ENCODE data around the gene LRRC27.
A peak's percentile ranks its signal among the peaks of the same experiment; 100 is the strongest.

DNA sequence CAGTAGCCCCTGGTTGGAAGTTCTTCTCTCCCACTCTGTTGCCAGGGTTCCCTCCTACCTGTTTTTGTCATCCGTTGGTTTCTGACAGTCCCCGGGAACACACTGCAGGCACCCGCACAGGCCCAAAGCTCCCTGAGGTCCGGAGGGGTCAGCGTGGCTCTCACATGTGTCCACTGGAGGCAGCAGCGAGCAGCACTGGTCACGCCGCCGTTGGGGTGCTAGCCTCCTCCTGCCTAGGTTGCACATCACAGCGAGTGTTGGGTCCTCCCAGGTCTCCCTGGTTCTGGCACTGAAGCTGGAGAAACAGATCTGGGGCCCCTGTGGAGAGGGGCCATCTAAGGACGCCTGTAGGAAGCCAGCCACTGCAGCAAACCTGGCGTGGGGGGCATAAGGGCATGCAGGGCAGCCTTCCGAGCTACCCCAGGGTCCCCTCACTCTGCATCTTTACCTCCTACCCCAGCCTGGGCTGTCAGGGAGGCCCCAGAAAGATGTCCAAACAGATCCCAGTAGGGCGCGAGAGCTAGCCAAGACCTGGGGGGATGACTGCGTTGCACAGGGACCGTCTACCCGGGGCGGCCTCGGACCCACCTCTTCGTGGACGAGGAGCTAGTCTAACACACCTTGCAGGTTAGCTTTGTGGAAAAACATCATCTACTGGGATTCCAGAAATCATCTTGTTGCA is 28.9 kb downstream of the LRRC27 start:
- TF ChIP-seq KDM1A (IDR thresholded peaks at IDR 0.05; ENCODE audit: low read depth) (no peak), RARB (CRISPR knock-in tag; IDR thresholded peaks at IDR 0.05) (no peak), POLR2A (IDR thresholded peaks at IDR 0.05; ENCODE audit: low read length) (no peak), BHLHE40 (IDR thresholded peaks at IDR 0.05; ENCODE audit: low read depth, low read length) (no peak), MYC (IDR thresholded peaks at IDR 0.05; ENCODE audit: borderline replicate concordance, low read length) (no peak), ZSCAN20 (CRISPR knock-in tag; IDR thresholded peaks at IDR 0.05) (no peak), RFX5 (IDR thresholded peaks at IDR 0.05) (no peak)
- TF ChIP-seq, protein P1, sequence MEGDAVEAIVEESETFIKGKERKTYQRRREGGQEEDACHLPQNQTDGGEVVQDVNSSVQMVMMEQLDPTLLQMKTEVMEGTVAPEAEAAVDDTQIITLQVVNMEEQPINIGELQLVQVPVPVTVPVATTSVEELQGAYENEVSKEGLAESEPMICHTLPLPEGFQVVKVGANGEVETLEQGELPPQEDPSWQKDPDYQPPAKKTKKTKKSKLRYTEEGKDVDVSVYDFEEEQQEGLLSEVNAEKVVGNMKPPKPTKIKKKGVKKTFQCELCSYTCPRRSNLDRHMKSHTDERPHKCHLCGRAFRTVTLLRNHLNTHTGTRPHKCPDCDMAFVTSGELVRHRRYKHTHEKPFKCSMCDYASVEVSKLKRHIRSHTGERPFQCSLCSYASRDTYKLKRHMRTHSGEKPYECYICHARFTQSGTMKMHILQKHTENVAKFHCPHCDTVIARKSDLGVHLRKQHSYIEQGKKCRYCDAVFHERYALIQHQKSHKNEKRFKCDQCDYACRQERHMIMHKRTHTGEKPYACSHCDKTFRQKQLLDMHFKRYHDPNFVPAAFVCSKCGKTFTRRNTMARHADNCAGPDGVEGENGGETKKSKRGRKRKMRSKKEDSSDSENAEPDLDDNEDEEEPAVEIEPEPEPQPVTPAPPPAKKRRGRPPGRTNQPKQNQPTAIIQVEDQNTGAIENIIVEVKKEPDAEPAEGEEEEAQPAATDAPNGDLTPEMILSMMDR (IDR thresholded peaks at IDR 0.05): peak; percentile 51
- TF ChIP-seq, protein P2, sequence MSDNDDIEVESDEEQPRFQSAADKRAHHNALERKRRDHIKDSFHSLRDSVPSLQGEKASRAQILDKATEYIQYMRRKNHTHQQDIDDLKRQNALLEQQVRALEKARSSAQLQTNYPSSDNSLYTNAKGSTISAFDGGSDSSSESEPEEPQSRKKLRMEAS (IDR thresholded peaks at IDR 0.05): 0 out of 2 replicates have a peak, but pooled peaks have one; percentile 18
